ENCODE data around the gene TPD52L2. TPM values are rescaled to one million over a fixed set of nuclear protein-coding genes. Genes with fewer than 3 reads are reported as not detected.
A peak's percentile ranks its signal among the peaks of the same experiment; 100 is the strongest.
"Not testable (repeated sequence)": the region's sequence is repeated elsewhere in the genome, so short reads cannot be mapped to it uniquely, and the experiment has no call there.

The TPD52L2 gene
- polyA plus RNA-seq, 10 donors, result 65.5 to 85.7 (median 77.4) TPM

DNA sequence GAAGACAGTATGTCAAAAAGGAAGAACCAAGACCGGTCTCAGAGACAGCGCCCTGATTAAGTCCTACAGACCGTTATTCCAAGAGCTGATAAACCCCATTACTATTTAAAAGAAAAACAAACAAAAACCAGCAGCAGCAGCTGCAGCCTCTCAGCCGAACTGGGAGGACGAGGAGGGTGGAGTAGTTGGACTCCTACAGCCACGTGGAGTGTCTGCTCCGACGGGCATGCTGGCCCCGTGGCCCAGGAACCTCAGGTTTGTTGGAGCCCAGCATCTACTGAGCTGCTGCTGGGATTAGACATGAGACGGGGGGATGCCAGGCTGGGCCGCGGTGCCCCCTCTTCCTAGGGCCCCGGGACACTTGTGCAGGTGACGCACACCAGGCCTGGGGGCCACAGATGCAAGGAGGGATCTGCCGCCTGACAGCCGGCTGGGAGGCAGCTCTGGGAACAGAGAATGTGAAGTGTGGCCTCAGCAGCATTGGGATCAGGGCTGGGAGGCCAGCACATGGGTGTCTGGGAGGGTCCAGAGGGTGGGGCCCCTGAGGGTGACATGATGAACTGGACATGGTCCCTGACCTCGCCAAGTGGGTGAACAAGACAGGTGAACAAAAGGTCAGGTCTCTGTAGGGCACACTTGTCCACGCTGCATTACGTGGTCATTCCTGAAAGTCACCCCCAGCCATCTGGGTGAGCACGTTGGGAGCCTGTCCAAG lies 31.1 kb upstream of the TPD52L2 start:
- DNase-seq, result no peak

- no peak for DNase-seq
These were observed 30.6 kb upstream of the TPD52L2 start for GRCh38 chr20:63834491-63834880.

DNA sequence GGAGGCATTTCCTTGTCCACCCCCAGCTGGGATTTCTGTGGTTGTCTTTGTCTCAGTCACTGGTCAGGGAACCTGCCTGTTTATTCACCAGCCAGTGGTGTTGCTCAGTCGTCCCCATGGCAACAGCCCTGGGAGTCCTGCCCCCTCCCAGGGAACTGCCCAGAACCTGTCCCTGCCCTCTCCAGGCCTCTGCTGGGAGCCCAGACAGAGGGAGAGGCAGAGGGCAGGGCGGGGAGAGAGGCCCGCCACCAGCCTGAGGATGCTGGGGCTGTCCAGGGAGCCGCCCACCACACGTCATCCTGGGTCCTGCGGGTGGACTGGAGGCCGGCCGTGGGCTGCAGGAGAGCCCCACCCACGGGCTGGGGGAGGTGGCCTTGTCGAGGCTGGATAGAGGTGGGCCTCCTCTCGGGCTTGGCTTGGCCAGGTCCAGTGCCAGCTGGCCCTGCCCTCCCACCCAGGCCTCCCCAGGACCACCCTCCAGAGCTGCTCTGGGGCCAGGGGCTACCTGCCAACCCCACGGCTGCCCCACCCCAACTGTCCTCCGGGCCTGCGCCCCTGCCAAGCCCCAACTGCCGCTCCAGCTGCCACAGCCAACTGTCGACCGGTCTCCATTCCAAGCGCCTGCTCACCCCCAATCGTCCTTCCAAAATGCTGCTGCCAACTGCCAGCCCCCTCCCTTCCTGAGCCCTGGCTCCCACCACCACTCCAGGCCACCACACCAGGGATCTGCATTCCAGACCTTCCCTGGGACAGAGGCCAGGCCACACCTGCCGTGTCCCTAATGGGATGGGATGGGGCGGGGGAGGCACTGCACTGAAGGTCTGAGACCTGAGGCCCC lies 29.8 kb upstream of the TPD52L2 start:
- DNase-seq, result peak; percentile 90 to 95 (median 91)

DNA sequence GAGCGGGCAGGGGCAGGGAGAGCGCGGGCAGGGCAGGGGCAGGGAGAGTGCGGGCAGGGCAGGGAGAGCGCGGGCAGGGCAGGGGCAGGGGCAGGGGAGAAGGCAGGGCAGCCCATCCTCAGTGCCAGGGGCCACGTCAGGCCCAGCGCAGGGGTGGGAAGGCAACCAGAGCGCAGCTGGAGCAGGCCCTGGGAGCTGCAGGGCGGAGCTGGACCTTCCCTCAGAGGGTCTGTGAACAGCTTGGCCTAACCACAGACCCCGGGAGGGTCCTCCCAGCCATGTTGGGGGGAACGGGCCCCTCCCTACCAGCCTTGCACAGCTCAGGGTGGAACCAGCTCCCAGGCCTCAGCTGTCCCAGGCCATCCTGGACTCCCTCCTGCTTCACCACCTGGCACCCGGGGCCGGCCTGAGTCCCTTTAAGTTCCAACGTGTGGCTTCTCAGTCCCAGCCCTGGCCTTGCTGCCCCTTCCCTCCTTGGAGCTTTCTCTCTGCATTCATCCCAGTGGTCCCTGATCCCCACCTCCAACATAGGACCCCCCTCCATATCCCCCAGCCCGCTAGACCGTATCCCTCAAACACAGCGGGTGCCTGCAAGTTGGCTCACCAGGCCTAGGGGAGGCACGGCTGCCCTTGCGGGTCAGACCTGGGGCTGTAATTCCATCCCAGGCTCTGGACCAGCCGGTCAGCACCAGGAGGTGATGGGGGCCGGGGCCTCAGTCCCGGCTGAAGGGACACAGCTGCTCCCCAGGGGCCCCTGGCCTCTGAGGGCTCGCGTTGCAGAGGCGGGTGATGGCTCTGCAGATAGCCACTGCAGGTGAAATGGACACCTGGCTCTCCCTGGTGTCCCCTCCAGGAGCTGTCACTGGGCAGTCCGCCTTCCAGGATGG lies 28.4 kb upstream of the TPD52L2 start:
- peak in 2 of 3 donors; percentile 51 to 79 for DNase-seq

DNA sequence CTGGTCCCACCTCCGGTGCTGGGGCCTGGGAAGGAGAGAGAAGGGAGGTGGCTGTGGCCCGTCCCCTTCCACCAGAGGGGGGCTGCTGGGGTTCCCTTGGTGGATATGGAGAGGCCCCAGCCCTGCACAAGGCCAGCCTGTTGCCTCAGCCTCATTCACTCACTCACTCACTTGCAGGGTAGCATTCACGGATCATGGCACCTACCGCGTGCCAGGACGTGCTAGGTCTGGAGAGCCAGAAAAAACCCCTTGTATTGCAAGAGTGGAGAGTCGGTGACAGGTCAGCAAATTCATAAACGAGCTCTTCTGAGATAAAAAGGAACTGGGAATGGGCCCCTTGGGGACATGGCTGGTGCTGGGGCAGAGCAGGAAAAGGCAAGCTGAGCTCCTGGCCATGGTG lies 27.6 kb upstream of the TPD52L2 start:
- DNase-seq, result no peak

- no peak for DNase-seq
These were observed 25.4 kb upstream of the TPD52L2 start for GRCh38 chr20:63839620-63840019.

- DNase-seq, result no peak
These were observed 24.7 kb upstream of the TPD52L2 start for GRCh38 chr20:63840405-63840828.

GRCh38 chr20:63842258-63842657 lies 22.8 kb upstream of the TPD52L2 start:
- no peak for DNase-seq

DNA sequence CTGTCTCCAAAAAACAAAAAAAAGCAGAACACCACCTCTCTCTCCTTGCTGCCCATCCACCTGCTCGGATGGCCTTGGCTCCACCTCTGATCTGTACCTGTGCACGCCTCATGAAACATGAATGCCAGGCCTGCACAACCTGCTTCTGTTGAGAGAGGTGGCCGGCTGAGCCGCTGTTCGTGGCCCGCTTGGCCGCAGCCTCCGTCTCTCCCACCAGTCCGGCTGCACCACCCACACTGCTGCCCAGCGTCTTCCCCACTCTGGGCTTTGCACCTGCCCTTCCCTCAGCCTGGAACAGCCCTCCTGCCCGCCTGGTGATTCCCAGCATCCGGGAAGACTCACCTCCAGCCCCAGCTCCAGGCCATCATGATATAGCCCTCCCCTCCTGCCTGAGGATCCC lies 21.8 kb upstream of the TPD52L2 start:
- no peak for DNase-seq

DNA sequence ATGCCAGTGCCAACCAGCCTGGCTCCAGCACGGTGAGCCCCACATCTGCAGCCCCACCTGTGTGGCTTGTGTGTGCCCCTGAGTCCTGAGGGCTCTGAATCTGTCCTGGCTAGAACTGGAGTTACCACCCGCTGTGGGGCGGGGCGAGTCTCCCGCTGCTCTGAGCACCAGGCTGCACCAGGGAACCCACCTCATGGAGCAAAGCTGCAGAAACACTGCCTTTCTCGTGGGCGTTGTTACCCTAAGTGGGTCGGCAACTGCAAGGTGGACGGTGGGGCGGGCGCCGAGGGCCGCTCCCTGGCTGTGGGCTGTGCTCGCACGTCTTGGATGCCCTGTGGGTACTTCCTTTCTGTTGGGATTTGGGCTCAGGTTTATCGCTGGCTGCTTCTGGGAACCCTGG lies 21.3 kb upstream of the TPD52L2 start:
- no peak for DNase-seq

DNA sequence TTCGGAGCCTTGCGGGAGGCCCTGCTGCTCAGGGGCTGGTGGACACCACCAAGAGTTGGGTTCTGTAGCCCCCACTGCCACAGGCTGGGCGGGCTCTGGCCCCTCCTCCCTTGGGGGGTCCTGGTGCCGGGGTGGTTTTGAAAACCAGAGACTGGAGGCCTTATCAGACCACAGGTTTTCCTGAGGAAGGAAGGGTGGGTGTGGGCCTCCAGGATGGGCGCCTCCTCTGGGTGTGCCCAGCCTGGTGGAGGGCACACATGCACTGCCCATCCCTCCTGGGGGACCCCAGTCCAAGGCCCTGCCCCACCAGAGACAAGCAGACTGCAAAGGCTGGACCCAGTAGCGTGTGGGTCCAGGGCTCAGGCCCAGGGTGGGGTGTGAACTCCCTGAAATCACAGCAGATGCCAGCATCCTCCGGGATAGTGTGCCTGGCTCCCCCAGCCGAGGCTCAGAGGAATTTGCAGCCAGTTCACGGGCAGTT lies 20.5 kb upstream of the TPD52L2 start:
- no peak for DNase-seq

- peak; percentile 81 to 94 (median 85) for DNase-seq
These were observed 18.8 kb upstream of the TPD52L2 start for GRCh38 chr20:63846128-63846771.

- no peak for DNase-seq
These were observed 18.2 kb upstream of the TPD52L2 start for GRCh38 chr20:63846888-63847236.

DNA sequence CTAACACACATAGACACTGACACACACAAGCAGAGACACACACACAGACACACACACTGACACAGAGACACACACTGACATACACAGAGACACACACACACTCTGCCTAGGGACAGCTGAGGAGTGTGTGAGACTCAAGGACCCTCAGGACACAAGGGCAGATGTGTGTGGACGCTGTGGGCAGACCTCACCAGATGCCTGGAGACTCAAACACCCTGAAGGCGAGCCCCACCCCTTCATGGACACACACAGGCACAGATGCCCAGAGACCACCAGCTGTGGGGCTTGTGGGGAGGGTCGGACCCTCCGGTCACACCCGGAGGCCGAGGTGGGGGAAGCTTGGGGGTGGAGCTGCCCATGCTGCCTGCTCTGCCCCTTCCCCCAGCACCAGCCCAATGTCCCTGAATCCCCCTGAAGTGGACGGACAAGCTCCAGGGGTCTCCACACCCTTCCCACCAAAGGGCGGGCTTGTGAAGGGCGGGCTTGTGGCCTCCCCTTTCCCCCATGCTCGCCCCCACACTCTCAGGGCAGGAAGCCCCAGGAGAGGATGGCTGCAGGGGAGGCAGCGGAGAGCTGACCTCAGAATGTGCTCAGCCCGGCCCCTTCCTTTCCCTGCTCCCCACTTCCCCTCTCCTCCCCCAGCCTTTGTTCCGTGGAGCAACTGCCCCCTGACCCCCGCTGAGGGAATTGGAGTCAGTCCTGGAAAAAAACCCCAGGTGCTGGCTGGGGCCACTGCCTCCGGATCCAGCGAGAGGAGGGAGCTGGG lies 17.6 kb upstream of the TPD52L2 start:
- DNase-seq, result peak in 2 of 3 donors; percentile 44 to 79

GRCh38 chr20:63848003-63848911 lies 16.8 kb upstream of the TPD52L2 start:
- DNase-seq, result peak in 1 of 3 donors; percentile 34

DNA sequence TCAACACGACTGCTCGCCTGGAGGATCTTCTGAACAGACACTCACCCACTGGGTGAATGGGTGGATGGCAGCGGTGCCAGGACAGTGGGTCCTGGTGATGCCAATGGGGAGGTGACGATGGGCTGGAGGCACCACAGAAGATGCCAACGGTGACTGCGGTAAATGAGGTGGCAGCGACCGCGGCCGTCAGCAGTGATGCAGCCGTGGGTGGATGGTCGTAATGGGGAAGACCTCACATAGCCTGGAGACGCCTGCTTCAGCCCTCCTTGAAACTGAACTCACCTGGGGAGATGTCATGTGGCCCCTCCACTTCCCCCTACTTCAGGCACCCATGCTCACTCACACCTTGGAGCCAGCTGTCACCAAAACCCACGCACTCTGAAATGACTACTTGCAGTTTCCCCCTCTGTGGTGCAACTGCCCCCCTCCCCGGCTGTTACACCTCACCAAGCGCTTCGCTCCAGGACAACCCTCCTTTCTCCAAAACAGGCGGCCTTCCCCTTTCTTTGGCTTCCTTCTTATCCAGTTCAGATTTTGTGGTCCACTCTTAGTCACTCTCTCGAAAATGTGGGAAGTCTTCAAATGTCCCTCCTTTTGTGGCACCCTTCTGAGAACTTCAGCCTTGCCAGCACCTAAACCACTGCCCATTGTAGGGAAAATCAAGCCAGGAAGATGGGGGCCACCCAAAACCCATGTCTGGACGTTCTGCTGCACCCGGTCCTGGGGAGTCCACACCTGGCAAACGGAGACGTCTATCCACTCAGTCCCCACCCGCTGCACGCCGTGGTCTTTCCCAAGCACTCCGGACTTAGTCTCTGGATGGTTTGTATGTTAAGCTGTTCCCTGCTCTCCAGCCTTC lies 14.2 kb upstream of the TPD52L2 start:
- no peak for DNase-seq

GRCh38 chr20:63851548-63851943 lies 13.5 kb upstream of the TPD52L2 start:
- not testable (repeated sequence) for DNase-seq

GRCh38 chr20:63853733-63854068 lies 11.4 kb upstream of the TPD52L2 start:
- not testable (repeated sequence) for DNase-seq
